ENCODE results near the gene MAD2L1.

DNA sequence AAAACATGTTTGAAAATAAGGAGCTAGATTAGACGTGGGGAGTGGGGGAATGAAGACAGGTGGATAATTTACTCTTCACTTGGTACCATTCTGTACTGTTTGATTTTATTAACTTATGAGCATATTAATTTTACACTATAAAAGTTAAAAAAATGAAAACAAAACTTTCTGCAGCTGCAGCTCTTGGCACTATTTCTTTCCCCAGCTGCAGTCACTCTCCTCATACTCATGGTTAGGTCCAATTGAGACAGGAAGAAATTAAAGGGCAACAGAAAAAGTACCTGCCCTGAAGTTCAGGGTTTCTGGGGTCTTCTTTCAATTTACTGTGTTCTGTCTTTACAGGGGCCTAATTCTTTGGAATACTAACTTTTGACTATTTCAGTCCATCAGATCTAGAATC is 15.4 kb downstream of the MAD2L1 start:
- TF ChIP-seq TAF1 (IDR thresholded peaks at IDR 0.05; ENCODE audit: borderline replicate concordance, insufficient read depth, low read length) = no peak
- TF ChIP-seq SIN3A (IDR thresholded peaks at IDR 0.05; ENCODE audit: borderline replicate concordance, insufficient read depth, low read length) = no peak
- TF ChIP-seq POLR2AphosphoS5 (IDR thresholded peaks at IDR 0.05; ENCODE audit: low read depth, low read length) = no peak
- TF ChIP-seq, protein P1, sequence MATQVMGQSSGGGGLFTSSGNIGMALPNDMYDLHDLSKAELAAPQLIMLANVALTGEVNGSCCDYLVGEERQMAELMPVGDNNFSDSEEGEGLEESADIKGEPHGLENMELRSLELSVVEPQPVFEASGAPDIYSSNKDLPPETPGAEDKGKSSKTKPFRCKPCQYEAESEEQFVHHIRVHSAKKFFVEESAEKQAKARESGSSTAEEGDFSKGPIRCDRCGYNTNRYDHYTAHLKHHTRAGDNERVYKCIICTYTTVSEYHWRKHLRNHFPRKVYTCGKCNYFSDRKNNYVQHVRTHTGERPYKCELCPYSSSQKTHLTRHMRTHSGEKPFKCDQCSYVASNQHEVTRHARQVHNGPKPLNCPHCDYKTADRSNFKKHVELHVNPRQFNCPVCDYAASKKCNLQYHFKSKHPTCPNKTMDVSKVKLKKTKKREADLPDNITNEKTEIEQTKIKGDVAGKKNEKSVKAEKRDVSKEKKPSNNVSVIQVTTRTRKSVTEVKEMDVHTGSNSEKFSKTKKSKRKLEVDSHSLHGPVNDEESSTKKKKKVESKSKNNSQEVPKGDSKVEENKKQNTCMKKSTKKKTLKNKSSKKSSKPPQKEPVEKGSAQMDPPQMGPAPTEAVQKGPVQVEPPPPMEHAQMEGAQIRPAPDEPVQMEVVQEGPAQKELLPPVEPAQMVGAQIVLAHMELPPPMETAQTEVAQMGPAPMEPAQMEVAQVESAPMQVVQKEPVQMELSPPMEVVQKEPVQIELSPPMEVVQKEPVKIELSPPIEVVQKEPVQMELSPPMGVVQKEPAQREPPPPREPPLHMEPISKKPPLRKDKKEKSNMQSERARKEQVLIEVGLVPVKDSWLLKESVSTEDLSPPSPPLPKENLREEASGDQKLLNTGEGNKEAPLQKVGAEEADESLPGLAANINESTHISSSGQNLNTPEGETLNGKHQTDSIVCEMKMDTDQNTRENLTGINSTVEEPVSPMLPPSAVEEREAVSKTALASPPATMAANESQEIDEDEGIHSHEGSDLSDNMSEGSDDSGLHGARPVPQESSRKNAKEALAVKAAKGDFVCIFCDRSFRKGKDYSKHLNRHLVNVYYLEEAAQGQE (IDR thresholded peaks at IDR 0.05; ENCODE audit: insufficient read depth in 1 of 2, low read depth in 2 of 2, low read length in 2 of 2) = no peak
- no peak for TF ChIP-seq FOXP2 (optimal IDR thresholded peaks at IDR 0.05; ENCODE audit: borderline replicate concordance, extremely low read depth, extremely low read length, insufficient read depth)
